HepG2 (cell line): Measurements from ENCODE around the gene GBE1. TPM values are rescaled to one million over a fixed set of nuclear protein-coding genes. Genes with fewer than 3 reads are reported as not detected.

Experiments used
- ATAC-seq: fragments of 200-7000 bp; cut with Tn5 transposase; 3 replicates; pipeline ENCODE4 v1.9.1; 2020; ENCODE audit warnings: mild to moderate bottlenecking, moderate library complexity
- BruUV-seq: library from RNA; stranded (reverse); fragments of 400-500 nt; replicated peaks from 2 replicates; lab custom pipeline; 2021; lab: Mats Ljungman, UMichigan
- CTCF ChIA-PET: fragments of 300-600 bp; formaldehyde crosslinking; extraction: SDS; loops from one replicate; lab custom pipeline; 2021; ENCODE audit warnings: low total read pairs, inconsistent platforms, low intra/inter-chr PET ratio; lab: Yijun Ruan, JAX
- POLR2A ChIA-PET: fragments of 350-600 bp; sonication (Branson Sonifier 250); formaldehyde crosslinking; loops from one replicate; lab custom pipeline; 2020; ENCODE audit warnings: antibody characterized with exemption, inconsistent platforms; lab: Yijun Ruan, JAX
- DNase-seq: peaks from one replicate; pipeline ENCODE4 v3.0.0-alpha.2; 2015; ENCODE audit warnings: low spot score
- FAIRE-seq: peaks from 3 replicates; lab custom pipeline; 2011; peaks lifted over from hg19 to GRCh38; lab: Jason Lieb, UNC
- H2AFZ ChIP-seq: one replicate; pipeline ENCODE4 v1.6.1; 2011; ENCODE audit warnings: low read length, inconsistent platforms
- H3K27ac ChIP-seq: fragments of 300-600 bp; 3 replicates; pipeline ENCODE4 v1.8.0; 2011; ENCODE audit warnings: mixed run types, mild to moderate bottlenecking, mixed read lengths, low read length, inconsistent platforms; ENCODE audit not compliant: insufficient read depth; ENCODE audit errors: extremely low read length
- H3K27me3 ChIP-seq, 2 experiments: fragments of 200-600 bp in 1 of 2; 2 replicates in 1 of 2; 3 replicates in 1 of 2; pipeline versions ENCODE4 v1.6.0 to v1.8.0; 2011; ENCODE audit warnings: low read length in 2 of 2, mild to moderate bottlenecking in 2 of 2, moderate library complexity in 2 of 2, inconsistent platforms in 1 of 2; ENCODE audit not compliant: insufficient read depth in 2 of 2, control insufficient read depth in 1 of 2
- H3K36me3 ChIP-seq, 2 experiments: fragments of 200-600 bp in 1 of 2; replicated peaks in 1 of 2; 2 replicates in 1 of 2; 3 replicates in 1 of 2; pipeline versions ENCODE4 v1.5.1 to v1.8.0; 2011; ENCODE audit warnings: low read length in 2 of 2, inconsistent platforms in 1 of 2; ENCODE audit not compliant: insufficient read depth in 2 of 2, control insufficient read depth in 1 of 2
- H3K4me1 ChIP-seq: 2 replicates; pipeline ENCODE4 v1.5.1; 2012; ENCODE audit warnings: low read length, inconsistent platforms; ENCODE audit not compliant: insufficient read depth
- H3K4me2 ChIP-seq: 2 replicates; pipeline ENCODE4 v1.6.0; 2011; ENCODE audit warnings: low read depth, low read length, inconsistent platforms
- H3K4me3 ChIP-seq, 3 experiments: fragments of 200-600 bp in 1 of 3; sonication (generic), shearing (Covaris generic) in 1 of 3; replicated peaks in 1 of 3; 2 replicates each; pipeline ENCODE4 v1.5.1; 2011 to 2016; ENCODE audit warnings: low read length in 3 of 3, inconsistent platforms in 2 of 3, low read depth in 2 of 3, mild to moderate bottlenecking in 2 of 3, control low read depth in 1 of 3, mixed read lengths in 1 of 3; ENCODE audit not compliant: insufficient read depth in 1 of 3
- H3K79me2 ChIP-seq: one replicate; pipeline ENCODE4 v1.6.1; 2011; ENCODE audit warnings: low read length, inconsistent platforms; ENCODE audit not compliant: insufficient read depth
- H3K9ac ChIP-seq: 2 replicates; pipeline ENCODE4 v1.6.0; 2011; ENCODE audit warnings: mild to moderate bottlenecking, low read depth, low read length, inconsistent platforms; ENCODE audit not compliant: insufficient read depth
- H3K9me3 ChIP-seq: 2 replicates; pipeline ENCODE4 v1.5.1; 2012; ENCODE audit warnings: mild to moderate bottlenecking, low read length
- H4K20me1 ChIP-seq: 2 replicates; pipeline ENCODE4 v1.6.0; 2011; ENCODE audit warnings: inconsistent platforms, mild to moderate bottlenecking, low read length, moderate library complexity; ENCODE audit not compliant: insufficient read depth
- ISX ChIP-seq: sonication (generic); formaldehyde crosslinking; conservative IDR thresholded peaks from 2 replicates; pipeline ENCODE4 v1.5.0; 2020; ENCODE audit warnings: missing genetic modification reagents
- MLLT10 ChIP-seq: sonication (generic); formaldehyde crosslinking; IDR thresholded peaks from 2 replicates; pipeline ENCODE4 v1.4.0; 2020; ENCODE audit warnings: missing genetic modification reagents
- SKI ChIP-seq: fragments of 450-650 bp; IDR thresholded peaks from one replicate; pipeline ENCODE4 v1.6.1; 2018; ENCODE audit warnings: mild to moderate bottlenecking; ENCODE audit not compliant: partially characterized antibody
- ZFP62 ChIP-seq: sonication (generic); formaldehyde crosslinking; IDR thresholded peaks from 2 replicates; pipeline ENCODE4 v1.4.0; 2020; ENCODE audit warnings: missing genetic modification reagents
- ZFP82 ChIP-seq: sonication (generic); formaldehyde crosslinking; IDR thresholded peaks from 2 replicates; pipeline ENCODE4 v1.5.1; 2020; ENCODE audit warnings: mild to moderate bottlenecking, missing genetic modification reagents, borderline replicate concordance
- ZMYM2 ChIP-seq: sonication (generic); formaldehyde crosslinking; IDR thresholded peaks from 2 replicates; pipeline ENCODE4 v1.8.0; 2022; ENCODE audit warnings: mild to moderate bottlenecking, missing genetic modification reagents
- ZNF557 ChIP-seq: sonication (generic); formaldehyde crosslinking; IDR thresholded peaks from 2 replicates; pipeline ENCODE4 v1.4.0; 2020; ENCODE audit warnings: missing genetic modification reagents
- ZNF816 ChIP-seq: sonication (generic); formaldehyde crosslinking; IDR thresholded peaks from 2 replicates; pipeline ENCODE4 v1.8.0; 2022; ENCODE audit warnings: missing genetic modification reagents, mild to moderate bottlenecking, borderline replicate concordance
- ZSCAN29 ChIP-seq: sonication (generic); formaldehyde crosslinking; conservative IDR thresholded peaks from 2 replicates; pipeline ENCODE4 v1.4.0; 2020; ENCODE audit warnings: mild to moderate bottlenecking, missing genetic modification reagents
- WGBS: methylation state at CpG from one replicate; pipeline ENCODE4 v1.1.6; 2017; ENCODE audit warnings: low lambda C conversion rate; 5-methylcytosine and 5-hydroxymethylcytosine counted together
- in situ Hi-C: cut with HindIII; loops from 2 replicates; pipeline ENCODE4 v1.10.0; 2017; ENCODE audit warnings: low pct_unique_long_range_greater_than_20kb; ENCODE audit not compliant: extremely low pct_ligation_motif_present
- intact Hi-C: fragments of 100-400 bp; cut with micrococcal nuclease; formaldehyde crosslinking; loops from one replicate; pipeline ENCODE4 v1.10.0; 2022; ENCODE audit not compliant: unreplicated experiment
- polyA plus RNA-seq, 8 experiments: library from polyadenylated mRNA; depleted of rRNA in 3 of 8; stranded (reverse) in 7 of 8; unstranded in 1 of 8; fragments of >200 nt; fragmentation: Illumina TruSeq in 4 of 8; extraction: Trizol in 4 of 8; gene quantifications; 2 replicates each; pipeline versions ENCODE4 v1.2.1 to v1.2.3, GENCODE V29; 2011 to 2016; ENCODE audit warnings: low read depth in 4 of 8, missing spikeins in 1 of 8, mixed read lengths in 1 of 8; ENCODE audit not compliant: insufficient read depth in 1 of 8
- total RNA-seq, 5 experiments: library from RNA; depleted of rRNA; stranded (reverse); fragments of >200 nt; fragmentation: Illumina TruSeq; extraction: Trizol; gene quantifications; 2 replicates each; pipeline ENCODE4 v1.2.3, GENCODE V29; 2016; ENCODE audit warnings: low read depth in 1 of 5
- TF ChIP-seq, protein P1 (sequence below): sonication (generic); formaldehyde crosslinking; IDR thresholded peaks from 2 replicates; pipeline ENCODE4 v1.5.0; 2020; ENCODE audit warnings: missing genetic modification reagents, mild to moderate bottlenecking, borderline replicate concordance
- TF ChIP-seq, protein P2 (sequence below): fragments of 450-650 bp; IDR thresholded peaks from 2 replicates; pipeline ENCODE4 v1.6.1; 2016
- TF ChIP-seq, protein P3 (sequence below), 2 experiments: sonication (generic) in 1 of 2; formaldehyde crosslinking in 1 of 2; IDR thresholded peaks; 2 replicates each; pipeline versions ENCODE4 v1.5.1 to v1.6.1; 2011 to 2020; ENCODE audit warnings: borderline replicate concordance in 1 of 2, low read depth in 1 of 2, low read length in 1 of 2, mild to moderate bottlenecking in 1 of 2, missing genetic modification reagents in 1 of 2, moderate library complexity in 1 of 2
- TF ChIP-seq, protein P4 (sequence below): sonication (generic); formaldehyde crosslinking; IDR thresholded peaks from 2 replicates; pipeline ENCODE4 v1.5.0; 2020; ENCODE audit warnings: mild to moderate bottlenecking, missing genetic modification reagents, borderline replicate concordance

Gene GBE1
- total and polyA plus RNA-seq, 2 of the 13 experiments (the other 11 are each of a cell fraction or from before 2014, with no cell fraction given), result 22.9 to 36.1 TPM

DNA sequence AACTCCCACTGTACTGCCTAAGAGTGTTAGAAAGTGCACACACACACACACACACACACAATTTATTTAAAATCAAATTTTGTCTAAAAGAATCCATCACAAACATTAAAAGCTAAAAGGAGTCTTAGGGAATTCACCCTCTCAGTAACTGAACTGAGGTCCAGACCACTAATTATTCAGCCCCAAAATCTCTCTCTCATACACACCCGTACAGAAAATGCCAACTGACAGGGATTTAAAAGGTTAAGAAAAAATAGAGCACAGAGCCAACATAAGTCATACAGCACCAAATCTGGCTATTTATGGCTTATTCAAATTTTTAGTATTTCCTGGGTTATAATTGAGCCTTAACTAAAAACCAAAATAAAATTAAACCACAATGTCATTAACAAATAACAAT lies 20.7 kb downstream of the GBE1 start:
- no peak for FAIRE-seq
- no peak for DNase-seq
- Histone ChIP-seq H3K4me2 (no peak overlapping the region), H3K9me3 (no peaks in the 10 kb centered on the region), H2AFZ (no peak overlapping the region), H4K20me1 (0 out of 2 replicates have a peak, but pooled peaks cover 4% of the 10 kb centered on the region), H3K9ac (no peak overlapping the region), H3K79me2 (peaks cover 24% of the 10 kb centered on the region), H3K27me3 (no peaks in the 10 kb centered on the region)
- 97% methylated on average over 1 of the region's 1 CpG for WGBS
- no TSS peak for BruUV-seq
- ATAC-seq, result no peak
- intact Hi-C loops, result no loop called here
- CTCF ChIA-PET, result no interaction called here
- TF ChIP-seq MLLT10 (CRISPR knock-in tag) (no peak), ZFP62 (CRISPR knock-in tag) (no peak), ZMYM2 (CRISPR knock-in tag) (no peak), ZFP82 (CRISPR knock-in tag) (no peak), ZNF557 (no peak)
- TF ChIP-seq, protein P1, sequence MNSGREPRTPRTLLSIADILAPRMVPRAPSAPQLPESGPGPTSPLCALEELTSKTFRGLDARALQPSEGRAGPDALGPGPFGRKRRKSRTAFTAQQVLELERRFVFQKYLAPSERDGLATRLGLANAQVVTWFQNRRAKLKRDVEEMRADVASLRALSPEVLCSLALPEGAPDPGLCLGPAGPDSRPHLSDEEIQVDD (CRISPR knock-in tag), result no peak
- TF ChIP-seq, protein P2, sequence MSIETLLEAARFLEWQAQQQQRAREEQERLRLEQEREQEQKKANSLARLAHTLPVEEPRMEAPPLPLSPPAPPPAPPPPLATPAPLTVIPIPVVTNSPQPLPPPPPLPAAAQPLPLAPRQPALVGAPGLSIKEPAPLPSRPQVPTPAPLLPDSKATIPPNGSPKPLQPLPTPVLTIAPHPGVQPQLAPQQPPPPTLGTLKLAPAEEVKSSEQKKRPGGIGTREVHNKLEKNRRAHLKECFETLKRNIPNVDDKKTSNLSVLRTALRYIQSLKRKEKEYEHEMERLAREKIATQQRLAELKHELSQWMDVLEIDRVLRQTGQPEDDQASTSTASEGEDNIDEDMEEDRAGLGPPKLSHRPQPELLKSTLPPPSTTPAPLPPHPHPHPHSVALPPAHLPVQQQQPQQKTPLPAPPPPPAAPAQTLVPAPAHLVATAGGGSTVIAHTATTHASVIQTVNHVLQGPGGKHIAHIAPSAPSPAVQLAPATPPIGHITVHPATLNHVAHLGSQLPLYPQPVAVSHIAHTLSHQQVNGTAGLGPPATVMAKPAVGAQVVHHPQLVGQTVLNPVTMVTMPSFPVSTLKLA, result no peak
- TF ChIP-seq, all 625 proteins: peak for 0
- no peaks in the 10 kb centered on the region; a peak in 1 of 5 replicates for H3K36me3 ChIP-seq
- H3K27ac ChIP-seq, result no peak overlapping the region
- H3K4me3 ChIP-seq, result no peak overlapping the region
- in situ Hi-C loops, result no loop called here
- peaks cover 18% of the 10 kb centered on the region for H3K4me1 ChIP-seq
- POLR2A ChIA-PET, result no interaction called here

DNA sequence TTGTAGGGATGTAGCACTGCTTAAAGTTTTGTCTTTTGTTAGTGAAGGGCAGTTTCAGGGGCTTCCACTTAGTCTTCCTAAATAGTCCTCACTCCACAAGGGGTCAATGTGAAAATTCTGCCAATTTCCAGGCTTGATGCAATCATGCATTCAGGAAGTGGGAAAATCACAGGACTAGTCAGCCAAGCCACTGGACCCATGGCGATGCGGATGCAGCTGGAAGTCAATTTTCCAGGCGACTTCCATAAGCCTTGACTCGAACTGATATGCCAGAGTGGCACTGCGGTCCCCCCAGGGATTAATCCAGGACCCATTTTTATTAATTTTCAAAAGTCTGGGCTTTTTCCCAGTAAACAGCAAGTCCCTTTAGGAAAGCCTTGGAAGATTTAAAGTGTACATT lies 26.1 kb downstream of the GBE1 start:
- no peaks in the 10 kb centered on the region; a peak in 1 of 5 replicates for H3K36me3 ChIP-seq
- no peak for DNase-seq
- H4K20me1 ChIP-seq, result no peaks in the 10 kb centered on the region; the same call in 1 of the 2 replicates
- no peak overlapping the region for H3K4me3 ChIP-seq
- H3K4me2 ChIP-seq, result no peak overlapping the region
- peaks cover 19% of the 10 kb centered on the region for H3K4me1 ChIP-seq
- intact Hi-C loops, result no loop called here
- no TSS peak for BruUV-seq
- POLR2A ChIA-PET, result no interaction called here
- H3K27me3 ChIP-seq, result no peaks in the 10 kb centered on the region
- H3K27ac ChIP-seq, result no peak overlapping the region
- no peak overlapping the region for H2AFZ ChIP-seq
- no peak overlapping the region for H3K9ac ChIP-seq
- in situ Hi-C loops, result no loop called here
- no peak for ATAC-seq
- CTCF ChIA-PET, result no interaction called here
- peaks cover 1% of the 10 kb centered on the region for H3K79me2 ChIP-seq
- 100% methylated on average over 5 of the region's 5 CpGs for WGBS
- no peaks in the 10 kb centered on the region for H3K9me3 ChIP-seq
- FAIRE-seq, result no peak
- TF ChIP-seq SKI, result no peak
- TF ChIP-seq, protein P3, sequence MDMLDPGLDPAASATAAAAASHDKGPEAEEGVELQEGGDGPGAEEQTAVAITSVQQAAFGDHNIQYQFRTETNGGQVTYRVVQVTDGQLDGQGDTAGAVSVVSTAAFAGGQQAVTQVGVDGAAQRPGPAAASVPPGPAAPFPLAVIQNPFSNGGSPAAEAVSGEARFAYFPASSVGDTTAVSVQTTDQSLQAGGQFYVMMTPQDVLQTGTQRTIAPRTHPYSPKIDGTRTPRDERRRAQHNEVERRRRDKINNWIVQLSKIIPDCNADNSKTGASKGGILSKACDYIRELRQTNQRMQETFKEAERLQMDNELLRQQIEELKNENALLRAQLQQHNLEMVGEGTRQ (IDR thresholded peaks at IDR 0.05; ENCODE audit: low read depth, low read length), result no peak
- TF ChIP-seq, protein P3 (CRISPR knock-in tag; IDR thresholded peaks at IDR 0.05; ENCODE audit: borderline replicate concordance), result no peak
- no peak for TF ChIP-seq ZNF816
- TF ChIP-seq, protein P4, sequence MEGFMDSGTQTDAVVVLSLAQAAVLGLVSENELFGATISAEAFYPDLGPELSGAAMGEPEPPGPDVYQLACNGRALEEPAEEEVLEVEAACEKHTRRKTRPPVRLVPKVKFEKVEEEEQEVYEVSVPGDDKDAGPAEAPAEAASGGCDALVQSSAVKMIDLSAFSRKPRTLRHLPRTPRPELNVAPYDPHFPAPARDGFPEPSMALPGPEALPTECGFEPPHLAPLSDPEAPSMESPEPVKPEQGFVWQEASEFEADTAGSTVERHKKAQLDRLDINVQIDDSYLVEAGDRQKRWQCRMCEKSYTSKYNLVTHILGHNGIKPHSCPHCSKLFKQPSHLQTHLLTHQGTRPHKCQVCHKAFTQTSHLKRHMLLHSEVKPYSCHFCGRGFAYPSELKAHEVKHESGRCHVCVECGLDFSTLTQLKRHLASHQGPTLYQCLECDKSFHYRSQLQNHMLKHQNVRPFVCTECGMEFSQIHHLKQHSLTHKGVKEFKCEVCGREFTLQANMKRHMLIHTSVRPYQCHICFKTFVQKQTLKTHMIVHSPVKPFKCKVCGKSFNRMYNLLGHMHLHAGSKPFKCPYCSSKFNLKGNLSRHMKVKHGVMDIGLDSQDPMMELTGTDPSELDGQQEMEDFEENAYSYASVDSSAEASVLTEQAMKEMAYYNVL (CRISPR knock-in tag), result no peak
- no peak for TF ChIP-seq ISX
- no peak for TF ChIP-seq ZSCAN29 (CRISPR knock-in tag)
